PC-9 (cell line): ENCODE data around the gene FDPS.

Experiments used
- CTCF ChIP-seq: fragments of 200-600 bp; sonication (generic); conservative IDR thresholded peaks from 2 replicates; pipeline ENCODE4 v1.6.1; 2017; ENCODE audit warnings: mixed run types, antibody characterized with exemption, mild to moderate bottlenecking, moderate library complexity
- EZH2 ChIP-seq: fragments of 200-600 bp; sonication (generic); IDR thresholded peaks from 2 replicates; pipeline ENCODE4 v1.8.0; 2017; ENCODE audit warnings: antibody characterized with exemption, low read depth

GRCh38 chr1:155320661-155321617 lies 12.3 kb downstream of the FDPS start, which contains the start of gene RUSC1:
- TF ChIP-seq CTCF (no peak), EZH2 (no peak)
